ENCODE data around the gene CHI3L2.

GRCh38 chr1:111275780-111276433, 48.4 kb downstream of the CHI3L2 start:
- no peak for TF ChIP-seq EZH2 (IDR thresholded peaks at IDR 0.05; ENCODE audit: borderline replicate concordance, low read length)
- TF ChIP-seq CTCF (IDR thresholded peaks at IDR 0.05; ENCODE audit: low read length) = no peak
